Stimulated activated CD4-positive, alpha-beta T cell treated with anti-CD3 and anti-CD28 coated beads, Interleukin-1b, Interleukin-23, amount 100 ng/mL, for 48 hours (primary cell): ENCODE measurements around the gene MAP3K20.
"Not testable (repeated sequence)": the region's sequence is repeated elsewhere in the genome, so short reads cannot be mapped to it uniquely, and the experiment has no call there.

Source experiments
- DNase-seq: peaks from one replicate; pipeline ENCODE4 v3.0.0-alpha.2; 2020

The MAP3K20 gene

GRCh38 chr2:173075781-173076580, at the start of gene MAP3K20:
MAP3K20 (plus strand) TSS chr2:173075846; CDS start chr2:173091032, 15,186 bp downstream.
- peak; percentile 31 for DNase-seq

- no peak for DNase-seq
Measured at GRCh38 chr2:173026479-173026878, 49.2 kb upstream of the MAP3K20 start.

- peak; percentile 73 for DNase-seq
Measured at GRCh38 chr2:173027181-173028128, 48.2 kb upstream of the MAP3K20 start.

GRCh38 chr2:173028141-173028540, 47.5 kb upstream of the MAP3K20 start:
- DNase-seq: no peak

GRCh38 chr2:173028671-173029070, 47.0 kb upstream of the MAP3K20 start:
- DNase-seq: no peak

GRCh38 chr2:173030561-173031490, 44.8 kb upstream of the MAP3K20 start:
- DNase-seq: no peak

GRCh38 chr2:173032032-173032431, 43.6 kb upstream of the MAP3K20 start:
- DNase-seq: no peak

- DNase-seq: no peak
Measured at GRCh38 chr2:173033084-173033483, 42.6 kb upstream of the MAP3K20 start.

GRCh38 chr2:173034143-173034542, 41.5 kb upstream of the MAP3K20 start:
- DNase-seq: no peak

GRCh38 chr2:173037245-173038120, 38.2 kb upstream of the MAP3K20 start:
- DNase-seq: no peak

- not testable (repeated sequence) for DNase-seq
Measured at GRCh38 chr2:173038257-173038656, 37.4 kb upstream of the MAP3K20 start.

GRCh38 chr2:173040729-173041128, 34.9 kb upstream of the MAP3K20 start:
- DNase-seq: no peak

- DNase-seq: no peak
Measured at GRCh38 chr2:173043476-173043875, 32.2 kb upstream of the MAP3K20 start.

GRCh38 chr2:173043897-173044519, 31.6 kb upstream of the MAP3K20 start:
- DNase-seq: no peak

- no peak for DNase-seq
Measured at GRCh38 chr2:173044686-173045085, 31.0 kb upstream of the MAP3K20 start.

- DNase-seq: no peak
Measured at GRCh38 chr2:173045181-173045580, 30.5 kb upstream of the MAP3K20 start.

GRCh38 chr2:173048522-173048896, 27.1 kb upstream of the MAP3K20 start:
- DNase-seq: no peak

GRCh38 chr2:173048897-173049661, 26.6 kb upstream of the MAP3K20 start:
- DNase-seq: peak; percentile 60

GRCh38 chr2:173049831-173050230, 25.8 kb upstream of the MAP3K20 start:
- DNase-seq: no peak

- DNase-seq: no peak
Measured at GRCh38 chr2:173050684-173051083, 25.0 kb upstream of the MAP3K20 start.
